ENCODE measurements around the gene TMEM63A. TPM values are rescaled to one million over a fixed set of nuclear protein-coding genes. Genes with fewer than 3 reads are reported as not detected.
"Not testable (repeated sequence)": the region's sequence is repeated elsewhere in the genome, so short reads cannot be mapped to it uniquely, and the experiment has no call there.

Gene TMEM63A
- total RNA-seq, 1 experiment from 2014 or later, result 91.7 TPM

DNA sequence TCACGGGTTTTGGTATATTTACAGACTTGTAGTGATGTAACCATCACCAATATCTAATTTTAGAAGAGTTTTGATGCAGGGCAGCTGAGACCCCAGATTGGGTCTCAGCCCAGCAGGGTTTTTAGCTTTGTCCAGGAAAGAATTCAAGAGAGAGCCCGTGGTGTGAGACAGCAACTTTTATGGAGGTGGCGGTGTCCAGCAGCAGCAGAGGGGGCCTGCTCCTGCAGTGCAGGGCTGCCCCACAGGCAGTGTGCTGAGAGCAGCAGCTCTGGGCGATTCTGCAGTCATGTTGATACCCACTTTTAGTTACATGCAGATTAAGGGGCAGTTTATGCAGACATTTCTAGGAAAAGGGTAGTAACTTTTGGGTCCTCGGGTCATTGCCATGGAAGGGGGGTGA, 74.0 kb downstream of the TMEM63A start (continued):
- TF ChIP-seq NFATC4 (CRISPR knock-in tag; IDR thresholded peaks at IDR 0.05), result no peak
- TF ChIP-seq JAZF1 (CRISPR knock-in tag; IDR thresholded peaks at IDR 0.05), result no peak
- TF ChIP-seq, protein P1, sequence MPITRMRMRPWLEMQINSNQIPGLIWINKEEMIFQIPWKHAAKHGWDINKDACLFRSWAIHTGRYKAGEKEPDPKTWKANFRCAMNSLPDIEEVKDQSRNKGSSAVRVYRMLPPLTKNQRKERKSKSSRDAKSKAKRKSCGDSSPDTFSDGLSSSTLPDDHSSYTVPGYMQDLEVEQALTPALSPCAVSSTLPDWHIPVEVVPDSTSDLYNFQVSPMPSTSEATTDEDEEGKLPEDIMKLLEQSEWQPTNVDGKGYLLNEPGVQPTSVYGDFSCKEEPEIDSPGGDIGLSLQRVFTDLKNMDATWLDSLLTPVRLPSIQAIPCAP (CRISPR knock-in tag; IDR thresholded peaks at IDR 0.05), result no peak
- no peak for TF ChIP-seq NR1H2 (CRISPR knock-in tag; IDR thresholded peaks at IDR 0.05)
- TF ChIP-seq JUN (CRISPR knock-in tag; IDR thresholded peaks at IDR 0.05), result no peak
- TF ChIP-seq EMX1 (CRISPR knock-in tag; IDR thresholded peaks at IDR 0.05), result no peak
- TF ChIP-seq, protein P2, sequence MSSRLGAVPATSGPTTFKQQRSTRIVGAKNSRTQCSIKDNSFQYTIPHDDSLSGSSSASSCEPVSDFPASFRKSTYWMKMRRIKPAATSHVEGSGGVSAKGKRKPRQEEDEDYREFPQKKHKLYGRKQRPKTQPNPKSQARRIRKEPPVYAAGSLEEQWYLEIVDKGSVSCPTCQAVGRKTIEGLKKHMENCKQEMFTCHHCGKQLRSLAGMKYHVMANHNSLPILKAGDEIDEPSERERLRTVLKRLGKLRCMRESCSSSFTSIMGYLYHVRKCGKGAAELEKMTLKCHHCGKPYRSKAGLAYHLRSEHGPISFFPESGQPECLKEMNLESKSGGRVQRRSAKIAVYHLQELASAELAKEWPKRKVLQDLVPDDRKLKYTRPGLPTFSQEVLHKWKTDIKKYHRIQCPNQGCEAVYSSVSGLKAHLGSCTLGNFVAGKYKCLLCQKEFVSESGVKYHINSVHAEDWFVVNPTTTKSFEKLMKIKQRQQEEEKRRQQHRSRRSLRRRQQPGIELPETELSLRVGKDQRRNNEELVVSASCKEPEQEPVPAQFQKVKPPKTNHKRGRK (CRISPR knock-in tag; IDR thresholded peaks at IDR 0.05; ENCODE audit: borderline replicate concordance), result no peak
- no peak for TF ChIP-seq HMGA2 (CRISPR knock-in tag; IDR thresholded peaks at IDR 0.05)
- TF ChIP-seq TEAD1 (CRISPR knock-in tag; IDR thresholded peaks at IDR 0.05), result no peak

DNA sequence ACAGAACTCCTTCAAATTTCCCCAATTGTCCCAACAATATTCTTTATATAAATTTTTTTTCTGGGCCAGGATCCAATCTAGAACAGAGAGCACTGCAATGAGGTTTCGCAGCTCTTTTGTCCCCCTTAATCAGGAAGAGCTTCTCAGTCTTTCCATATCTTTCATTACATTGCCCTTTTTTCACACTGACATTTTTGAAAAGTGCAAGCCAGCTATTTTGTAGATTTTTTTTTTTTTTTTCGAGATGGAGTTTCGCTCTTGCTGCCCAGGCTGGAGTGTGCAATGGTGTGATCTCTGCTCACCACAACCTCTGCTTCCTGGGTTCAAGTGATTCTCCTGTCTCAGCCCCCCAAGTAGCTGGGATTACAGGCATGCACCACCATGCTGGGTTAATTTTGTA, 75.4 kb downstream of the TMEM63A start:
- H3K9me3 Mint-ChIP-seq, result not testable (repeated sequence)

DNA sequence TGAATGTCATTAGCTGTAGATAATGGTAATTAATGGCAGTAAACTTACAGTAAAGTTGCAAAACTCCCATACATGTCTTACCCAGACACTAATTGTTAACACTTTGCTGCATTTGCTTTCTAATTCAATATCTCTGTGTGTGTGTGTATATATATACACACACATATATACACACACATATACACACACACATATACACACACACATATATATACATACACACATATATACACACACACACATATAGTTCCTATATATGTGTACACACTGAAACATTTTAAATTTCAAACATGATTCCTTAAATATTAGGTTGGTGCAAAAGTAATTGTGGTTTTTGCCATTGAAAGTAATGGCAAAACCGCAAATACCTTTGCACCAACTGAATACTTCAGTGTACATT, 75.9 kb downstream of the TMEM63A start:
- Mint-ChIP-seq H3K36me3 (peaks cover under 1% of the 10 kb centered on the region; the same call in 1 of the 2 replicates), H3K9me3 (no peaks in the 10 kb centered on the region), H3K4me3 (no peak overlapping the region), H3K27ac (no peak overlapping the region), H3K4me1 (peaks cover 9% of the 10 kb centered on the region), H3K27me3 (ENCODE audit: low read depth) (peaks cover 3% of the 10 kb centered on the region; the same call in 1 of the 2 replicates)
- POLR2A ChIA-PET, result interaction anchor here (0.6 kb wide), 1 partner anchor 80 kb away, joined by 3 read pairs; no protein-coding TSS in a partner anchor
- DNase-seq (ENCODE audit: low spot score), result no peak
- CTCF ChIA-PET, result interaction anchor here (0.7 kb wide), 2 partner anchors 28 to 139 kb away, joined by 3 read pairs; partner anchors contain the start of gene SRP9
- no peak for ATAC-seq
- TF ChIP-seq RORB (CRISPR knock-in tag; IDR thresholded peaks at IDR 0.05), result no peak
- TF ChIP-seq FOXJ3 (CRISPR knock-in tag; IDR thresholded peaks at IDR 0.05; ENCODE audit: borderline replicate concordance), result no peak
- no peak for TF ChIP-seq ATF1 (CRISPR knock-in tag; IDR thresholded peaks at IDR 0.05)
- TF ChIP-seq, protein P3, sequence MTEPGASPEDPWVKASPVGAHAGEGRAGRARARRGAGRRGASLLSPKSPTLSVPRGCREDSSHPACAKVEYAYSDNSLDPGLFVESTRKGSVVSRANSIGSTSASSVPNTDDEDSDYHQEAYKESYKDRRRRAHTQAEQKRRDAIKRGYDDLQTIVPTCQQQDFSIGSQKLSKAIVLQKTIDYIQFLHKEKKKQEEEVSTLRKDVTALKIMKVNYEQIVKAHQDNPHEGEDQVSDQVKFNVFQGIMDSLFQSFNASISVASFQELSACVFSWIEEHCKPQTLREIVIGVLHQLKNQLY (CRISPR knock-in tag; IDR thresholded peaks at IDR 0.05), result no peak
- TF ChIP-seq, protein P4, sequence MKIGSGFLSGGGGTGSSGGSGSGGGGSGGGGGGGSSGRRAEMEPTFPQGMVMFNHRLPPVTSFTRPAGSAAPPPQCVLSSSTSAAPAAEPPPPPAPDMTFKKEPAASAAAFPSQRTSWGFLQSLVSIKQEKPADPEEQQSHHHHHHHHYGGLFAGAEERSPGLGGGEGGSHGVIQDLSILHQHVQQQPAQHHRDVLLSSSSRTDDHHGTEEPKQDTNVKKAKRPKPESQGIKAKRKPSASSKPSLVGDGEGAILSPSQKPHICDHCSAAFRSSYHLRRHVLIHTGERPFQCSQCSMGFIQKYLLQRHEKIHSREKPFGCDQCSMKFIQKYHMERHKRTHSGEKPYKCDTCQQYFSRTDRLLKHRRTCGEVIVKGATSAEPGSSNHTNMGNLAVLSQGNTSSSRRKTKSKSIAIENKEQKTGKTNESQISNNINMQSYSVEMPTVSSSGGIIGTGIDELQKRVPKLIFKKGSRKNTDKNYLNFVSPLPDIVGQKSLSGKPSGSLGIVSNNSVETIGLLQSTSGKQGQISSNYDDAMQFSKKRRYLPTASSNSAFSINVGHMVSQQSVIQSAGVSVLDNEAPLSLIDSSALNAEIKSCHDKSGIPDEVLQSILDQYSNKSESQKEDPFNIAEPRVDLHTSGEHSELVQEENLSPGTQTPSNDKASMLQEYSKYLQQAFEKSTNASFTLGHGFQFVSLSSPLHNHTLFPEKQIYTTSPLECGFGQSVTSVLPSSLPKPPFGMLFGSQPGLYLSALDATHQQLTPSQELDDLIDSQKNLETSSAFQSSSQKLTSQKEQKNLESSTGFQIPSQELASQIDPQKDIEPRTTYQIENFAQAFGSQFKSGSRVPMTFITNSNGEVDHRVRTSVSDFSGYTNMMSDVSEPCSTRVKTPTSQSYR (CRISPR knock-in tag; IDR thresholded peaks at IDR 0.05), result no peak
- no peak for TF ChIP-seq ZNF671 (CRISPR knock-in tag; IDR thresholded peaks at IDR 0.05)
- TF ChIP-seq, protein P5, sequence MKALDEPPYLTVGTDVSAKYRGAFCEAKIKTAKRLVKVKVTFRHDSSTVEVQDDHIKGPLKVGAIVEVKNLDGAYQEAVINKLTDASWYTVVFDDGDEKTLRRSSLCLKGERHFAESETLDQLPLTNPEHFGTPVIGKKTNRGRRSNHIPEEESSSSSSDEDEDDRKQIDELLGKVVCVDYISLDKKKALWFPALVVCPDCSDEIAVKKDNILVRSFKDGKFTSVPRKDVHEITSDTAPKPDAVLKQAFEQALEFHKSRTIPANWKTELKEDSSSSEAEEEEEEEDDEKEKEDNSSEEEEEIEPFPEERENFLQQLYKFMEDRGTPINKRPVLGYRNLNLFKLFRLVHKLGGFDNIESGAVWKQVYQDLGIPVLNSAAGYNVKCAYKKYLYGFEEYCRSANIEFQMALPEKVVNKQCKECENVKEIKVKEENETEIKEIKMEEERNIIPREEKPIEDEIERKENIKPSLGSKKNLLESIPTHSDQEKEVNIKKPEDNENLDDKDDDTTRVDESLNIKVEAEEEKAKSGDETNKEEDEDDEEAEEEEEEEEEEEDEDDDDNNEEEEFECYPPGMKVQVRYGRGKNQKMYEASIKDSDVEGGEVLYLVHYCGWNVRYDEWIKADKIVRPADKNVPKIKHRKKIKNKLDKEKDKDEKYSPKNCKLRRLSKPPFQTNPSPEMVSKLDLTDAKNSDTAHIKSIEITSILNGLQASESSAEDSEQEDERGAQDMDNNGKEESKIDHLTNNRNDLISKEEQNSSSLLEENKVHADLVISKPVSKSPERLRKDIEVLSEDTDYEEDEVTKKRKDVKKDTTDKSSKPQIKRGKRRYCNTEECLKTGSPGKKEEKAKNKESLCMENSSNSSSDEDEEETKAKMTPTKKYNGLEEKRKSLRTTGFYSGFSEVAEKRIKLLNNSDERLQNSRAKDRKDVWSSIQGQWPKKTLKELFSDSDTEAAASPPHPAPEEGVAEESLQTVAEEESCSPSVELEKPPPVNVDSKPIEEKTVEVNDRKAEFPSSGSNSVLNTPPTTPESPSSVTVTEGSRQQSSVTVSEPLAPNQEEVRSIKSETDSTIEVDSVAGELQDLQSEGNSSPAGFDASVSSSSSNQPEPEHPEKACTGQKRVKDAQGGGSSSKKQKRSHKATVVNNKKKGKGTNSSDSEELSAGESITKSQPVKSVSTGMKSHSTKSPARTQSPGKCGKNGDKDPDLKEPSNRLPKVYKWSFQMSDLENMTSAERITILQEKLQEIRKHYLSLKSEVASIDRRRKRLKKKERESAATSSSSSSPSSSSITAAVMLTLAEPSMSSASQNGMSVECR (CRISPR knock-in tag; IDR thresholded peaks at IDR 0.05; ENCODE audit: borderline replicate concordance), result no peak
- TF ChIP-seq, protein P6, sequence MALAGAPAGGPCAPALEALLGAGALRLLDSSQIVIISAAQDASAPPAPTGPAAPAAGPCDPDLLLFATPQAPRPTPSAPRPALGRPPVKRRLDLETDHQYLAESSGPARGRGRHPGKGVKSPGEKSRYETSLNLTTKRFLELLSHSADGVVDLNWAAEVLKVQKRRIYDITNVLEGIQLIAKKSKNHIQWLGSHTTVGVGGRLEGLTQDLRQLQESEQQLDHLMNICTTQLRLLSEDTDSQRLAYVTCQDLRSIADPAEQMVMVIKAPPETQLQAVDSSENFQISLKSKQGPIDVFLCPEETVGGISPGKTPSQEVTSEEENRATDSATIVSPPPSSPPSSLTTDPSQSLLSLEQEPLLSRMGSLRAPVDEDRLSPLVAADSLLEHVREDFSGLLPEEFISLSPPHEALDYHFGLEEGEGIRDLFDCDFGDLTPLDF (CRISPR knock-in tag; IDR thresholded peaks at IDR 0.05), result no peak
- TF ChIP-seq ZNF138 (CRISPR knock-in tag; conservative IDR thresholded peaks at IDR 0.05), result no peak
- TF ChIP-seq, protein P7, sequence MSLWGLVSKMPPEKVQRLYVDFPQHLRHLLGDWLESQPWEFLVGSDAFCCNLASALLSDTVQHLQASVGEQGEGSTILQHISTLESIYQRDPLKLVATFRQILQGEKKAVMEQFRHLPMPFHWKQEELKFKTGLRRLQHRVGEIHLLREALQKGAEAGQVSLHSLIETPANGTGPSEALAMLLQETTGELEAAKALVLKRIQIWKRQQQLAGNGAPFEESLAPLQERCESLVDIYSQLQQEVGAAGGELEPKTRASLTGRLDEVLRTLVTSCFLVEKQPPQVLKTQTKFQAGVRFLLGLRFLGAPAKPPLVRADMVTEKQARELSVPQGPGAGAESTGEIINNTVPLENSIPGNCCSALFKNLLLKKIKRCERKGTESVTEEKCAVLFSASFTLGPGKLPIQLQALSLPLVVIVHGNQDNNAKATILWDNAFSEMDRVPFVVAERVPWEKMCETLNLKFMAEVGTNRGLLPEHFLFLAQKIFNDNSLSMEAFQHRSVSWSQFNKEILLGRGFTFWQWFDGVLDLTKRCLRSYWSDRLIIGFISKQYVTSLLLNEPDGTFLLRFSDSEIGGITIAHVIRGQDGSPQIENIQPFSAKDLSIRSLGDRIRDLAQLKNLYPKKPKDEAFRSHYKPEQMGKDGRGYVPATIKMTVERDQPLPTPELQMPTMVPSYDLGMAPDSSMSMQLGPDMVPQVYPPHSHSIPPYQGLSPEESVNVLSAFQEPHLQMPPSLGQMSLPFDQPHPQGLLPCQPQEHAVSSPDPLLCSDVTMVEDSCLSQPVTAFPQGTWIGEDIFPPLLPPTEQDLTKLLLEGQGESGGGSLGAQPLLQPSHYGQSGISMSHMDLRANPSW (CRISPR knock-in tag; conservative IDR thresholded peaks at IDR 0.05; ENCODE audit: low read depth), result no peak
- no peak for TF ChIP-seq CBFB (CRISPR knock-in tag; IDR thresholded peaks at IDR 0.05; ENCODE audit: low read depth)
- TF ChIP-seq NR1H2 (CRISPR knock-in tag; IDR thresholded peaks at IDR 0.05), result no peak

More for the DNA sequence above, 75.4 kb downstream of the TMEM63A start:
- H3K27me3 Mint-ChIP-seq (ENCODE audit: low read depth); DNase-seq (ENCODE audit: low spot score); POLR2A ChIA-PET; H3K36me3 Mint-ChIP-seq; H3K4me3 Mint-ChIP-seq; ATAC-seq; H3K27ac Mint-ChIP-seq: not testable (repeated sequence)
- H3K4me1 Mint-ChIP-seq, result peaks cover 14% of the 10 kb centered on the region
- CTCF ChIA-PET, result interaction anchor here (0.7 kb wide), 2 partner anchors 29 to 139 kb away, joined by 3 read pairs; partner anchors contain the start of gene SRP9
